GM12891 (cell line): ENCODE results near the gene MEF2D. TPM values are rescaled to one million over a fixed set of nuclear protein-coding genes. Genes with fewer than 3 reads are reported as not detected.

Experiments used
- DNase-seq: peaks from one replicate; pipeline ENCODE4 v3.0.0; 2011; ENCODE audit warnings: low spot score; ENCODE audit not compliant: insufficient read length
- FAIRE-seq: peaks from 2 replicates; lab custom pipeline; 2011; peaks lifted over from hg19 to GRCh38; lab: Jason Lieb, UNC
- PAX5 ChIP-seq: IDR thresholded peaks from 2 replicates; pipeline ENCODE4 v1.6.1; 2011; ENCODE audit warnings: low read length, moderate library complexity, mild to moderate bottlenecking; ENCODE audit not compliant: insufficient read depth, severe bottlenecking
- POLR2A ChIP-seq: IDR thresholded peaks from 2 replicates; pipeline ENCODE4 v1.6.1; 2011; ENCODE audit warnings: low read depth, low read length, control low read depth
- POLR2AphosphoS5 ChIP-seq: IDR thresholded peaks from 2 replicates; pipeline ENCODE4 v1.6.1; 2011; ENCODE audit warnings: low read depth, low read length, control low read depth
- POU2F2 ChIP-seq: IDR thresholded peaks from 2 replicates; pipeline ENCODE4 v1.6.1; 2011; ENCODE audit warnings: low read depth, mild to moderate bottlenecking, control low read depth, low read length, moderate library complexity
- SPI1 ChIP-seq: IDR thresholded peaks from 2 replicates; pipeline ENCODE4 v1.6.1; 2011; ENCODE audit warnings: low read depth, low read length, control low read depth
- TAF1 ChIP-seq: IDR thresholded peaks from 2 replicates; pipeline ENCODE4 v1.6.1; 2011; ENCODE audit warnings: low read depth, low read length, control low read depth
- polyA plus RNA-seq: library from polyadenylated mRNA; unstranded; fragments of >200 nt; gene quantifications from one replicate; pipeline ENCODE4 v1.2.1, GENCODE V29; 2012; ENCODE audit warnings: low read depth, missing spikeins, inconsistent platforms; ENCODE audit not compliant: missing spikeins

MEF2D gene
- 23.8 TPM for polyA plus RNA-seq

GRCh38 chr1:156500543-156500792, at the start of gene MEF2D:
Gene MEF2D, minus strand, starts transcription at chr1:156500775. Its CDS starts 17,483 bp downstream, at chr1:156483292.
- no peak for DNase-seq
- FAIRE-seq, result no peak
- no peak for TF ChIP-seq SPI1
- TF ChIP-seq POLR2A, result peak; percentile 46

- DNase-seq (no peak), FAIRE-seq (no peak)
- TF ChIP-seq TAF1 (no peak), SPI1 (no peak), POLR2A (no peak)
Measured at GRCh38 chr1:156550346-156550745, 49.8 kb upstream of the MEF2D start.

DNA sequence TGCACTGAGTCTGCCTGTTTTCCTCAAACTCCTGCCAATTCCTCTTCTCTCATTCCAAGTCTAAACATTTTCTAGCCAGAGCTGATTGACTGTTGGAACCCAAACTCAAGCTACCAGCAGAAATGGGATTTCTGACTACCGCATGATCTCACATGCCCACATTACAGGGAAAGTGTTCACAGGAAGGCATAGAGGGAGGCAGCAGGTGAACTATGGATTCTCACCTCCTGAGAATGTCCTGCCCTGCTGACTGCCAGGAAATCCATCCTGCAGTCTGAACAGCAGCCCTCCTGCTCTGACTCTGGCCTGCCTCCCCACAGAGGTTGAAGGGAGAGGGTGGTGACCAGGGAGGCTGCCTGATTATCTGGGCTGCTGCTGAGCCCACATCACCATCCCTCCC, 49.3 kb upstream of the MEF2D start:
- DNase-seq (no peak), FAIRE-seq (no peak)
- no peak for TF ChIP-seq TAF1
- no peak for TF ChIP-seq POLR2A
- TF ChIP-seq SPI1, result no peak
- no peak for TF ChIP-seq PAX5
- TF ChIP-seq POU2F2, result no peak
- TF ChIP-seq POLR2AphosphoS5, result no peak

DNA sequence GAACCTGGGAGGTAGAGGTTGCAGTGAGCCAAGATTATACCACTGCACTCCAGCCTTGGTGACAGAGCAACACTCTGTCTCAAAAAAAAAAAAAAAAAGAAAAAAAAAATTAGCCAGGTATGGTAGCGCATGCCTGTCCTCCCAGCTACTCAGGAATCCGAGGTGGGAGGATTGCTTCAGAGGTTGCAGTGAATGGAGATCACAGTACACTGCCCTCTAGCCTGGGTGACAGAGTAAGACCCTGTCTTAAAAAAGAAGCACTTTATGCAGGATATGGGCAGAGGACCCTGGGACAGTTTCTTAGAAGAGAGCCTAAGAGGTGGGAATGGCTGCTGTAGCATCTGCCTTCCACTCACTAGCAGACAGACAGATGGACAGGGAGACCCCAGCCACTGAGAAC, 48.8 kb upstream of the MEF2D start:
- no peak for TF ChIP-seq TAF1
- TF ChIP-seq POLR2A, result no peak
- TF ChIP-seq POLR2AphosphoS5, result no peak
- TF ChIP-seq POU2F2, result no peak
- no peak for TF ChIP-seq SPI1
- no peak for TF ChIP-seq PAX5
- FAIRE-seq (no peak), DNase-seq (no peak)

- no peak for TF ChIP-seq PAX5
- no peak for TF ChIP-seq POU2F2
- no peak for TF ChIP-seq SPI1
- TF ChIP-seq TAF1, result no peak
- TF ChIP-seq POLR2A, result no peak
- TF ChIP-seq POLR2AphosphoS5, result no peak
- FAIRE-seq (no peak), DNase-seq (no peak)
Measured at GRCh38 chr1:156547982-156548381, 47.4 kb upstream of the MEF2D start.

DNA sequence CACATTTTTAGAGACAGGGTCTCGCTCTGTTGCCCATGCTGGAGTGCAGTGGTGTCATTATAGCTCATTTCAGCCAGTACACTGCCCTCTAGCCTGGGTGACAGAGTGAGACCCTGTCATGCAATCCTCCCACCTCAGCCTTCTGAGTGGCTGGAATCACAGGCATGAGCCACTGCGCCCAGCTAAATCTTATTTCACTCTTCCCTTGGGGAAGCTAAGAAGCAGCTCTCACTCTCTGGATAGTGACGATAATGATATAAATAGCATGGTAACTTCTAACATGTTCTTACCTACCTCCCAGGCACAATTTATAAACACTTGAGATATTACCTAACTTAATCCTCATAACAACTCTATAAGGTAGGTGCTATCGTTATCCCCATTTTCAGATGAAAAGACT, 46.9 kb upstream of the MEF2D start:
- FAIRE-seq (no peak), DNase-seq (no peak)
- TF ChIP-seq POLR2AphosphoS5 (no peak), TAF1 (no peak), POLR2A (no peak), PAX5 (no peak), SPI1 (no peak), POU2F2 (no peak)

- no peak for TF ChIP-seq SPI1
- no peak for TF ChIP-seq POU2F2
- TF ChIP-seq PAX5, result no peak
- no peak for TF ChIP-seq POLR2AphosphoS5
- TF ChIP-seq POLR2A, result no peak
- TF ChIP-seq TAF1, result no peak
- no peak for FAIRE-seq
Measured at GRCh38 chr1:156546267-156546666, 45.7 kb upstream of the MEF2D start.

DNA sequence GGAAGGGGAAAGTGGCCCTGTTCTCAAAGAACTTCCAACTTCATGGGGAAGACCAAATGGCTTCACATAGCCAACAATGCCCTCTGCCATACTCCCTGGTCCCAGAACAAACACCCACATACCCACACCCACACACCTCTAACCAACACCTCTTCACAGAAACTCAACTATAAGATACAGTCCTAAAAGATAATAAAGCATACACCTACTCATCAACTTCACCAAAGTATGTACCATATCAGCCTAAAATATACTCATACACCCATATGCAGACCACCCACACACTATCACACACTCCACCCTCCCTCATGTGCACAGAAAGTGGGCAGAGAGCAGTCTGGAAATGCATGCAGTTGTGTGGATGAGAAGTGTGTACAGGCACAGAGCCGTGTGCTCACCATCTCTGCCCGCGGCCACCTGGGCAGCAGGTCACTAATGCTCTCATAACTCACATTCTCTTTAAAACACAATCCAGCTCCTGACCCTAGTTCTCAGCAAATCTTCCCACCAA, 44.1 kb upstream of the MEF2D start:
- no peak for DNase-seq
- TF ChIP-seq POU2F2 (no peak), POLR2AphosphoS5 (no peak), TAF1 (no peak), POLR2A (no peak), SPI1 (no peak), PAX5 (no peak)
- peak; percentile 45 for FAIRE-seq

More at GRCh38 chr1:156546267-156546666, 45.7 kb upstream of the MEF2D start:
- no peak for DNase-seq

DNA sequence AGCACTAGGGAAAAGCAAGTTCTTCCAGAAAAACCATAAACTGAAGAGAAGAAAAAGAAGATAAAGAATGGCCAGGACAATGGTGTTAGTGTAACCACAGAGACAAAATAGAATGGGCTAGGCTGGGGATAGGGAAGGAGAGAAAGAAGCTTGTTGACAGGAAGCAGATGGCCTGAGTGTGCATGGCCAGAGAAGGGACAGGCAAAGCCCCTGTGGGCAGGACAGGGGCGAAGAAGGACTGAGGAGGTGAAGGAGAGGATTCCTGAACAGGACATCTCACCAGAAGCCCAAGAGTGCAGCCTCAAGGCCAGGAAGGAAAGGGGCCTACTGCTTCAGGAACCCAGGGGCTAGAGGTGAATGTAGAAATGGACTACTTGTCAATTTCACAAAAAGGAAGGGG, 42.5 kb upstream of the MEF2D start:
- DNase-seq (no peak), FAIRE-seq (no peak)
- TF ChIP-seq TAF1 (no peak), POLR2A (no peak), POU2F2 (no peak), POLR2AphosphoS5 (no peak)

- FAIRE-seq (no peak), DNase-seq (no peak)
- TF ChIP-seq SPI1 (no peak), TAF1 (no peak)
Measured at GRCh38 chr1:156540955-156541354, 40.4 kb upstream of the MEF2D start.

DNA sequence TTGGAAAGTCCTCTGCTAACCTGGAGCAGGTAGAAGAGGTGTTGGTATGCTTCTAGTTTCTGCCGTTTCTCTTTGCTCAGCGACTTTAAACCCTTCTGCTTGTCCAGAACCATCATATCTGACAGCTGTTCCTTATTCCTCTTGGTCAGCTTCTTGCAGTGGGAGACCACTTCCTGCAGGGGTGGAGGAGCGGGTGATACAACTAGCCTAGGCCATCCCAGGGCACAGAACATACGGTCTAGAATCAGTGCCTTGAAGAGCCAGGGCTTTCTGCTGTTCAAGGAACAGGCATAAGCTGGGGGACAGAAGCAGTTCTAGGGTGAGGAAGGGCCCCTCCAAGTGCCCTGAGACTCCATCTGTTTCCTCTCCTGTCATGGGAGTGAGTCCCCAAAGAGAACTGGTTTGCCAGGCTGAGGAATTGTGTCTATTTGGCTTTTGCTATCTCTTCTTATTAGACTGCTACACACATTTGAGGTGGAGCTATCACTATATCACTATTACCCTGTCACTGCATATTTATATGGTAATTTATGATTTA, 39.3 kb upstream of the MEF2D start:
- TF ChIP-seq TAF1 (no peak), SPI1 (no peak), POLR2AphosphoS5 (no peak), POU2F2 (no peak), POLR2A (no peak), PAX5 (no peak)
- FAIRE-seq (no peak), DNase-seq (no peak)
